A673 (cell line): ENCODE data around the gene UMODL1.

Experiments used
- CTCF ChIP-seq: fragments of 300-800, 200-600 bp; sonication (generic); conservative IDR thresholded peaks from 2 replicates; pipeline ENCODE4 v1.5.1; 2017; ENCODE audit warnings: low read depth, mild to moderate bottlenecking, antibody characterized with exemption, low read length, moderate library complexity, mixed read lengths
- EZH2 ChIP-seq: fragments of 200-600 bp; sonication (generic); IDR thresholded peaks from 2 replicates; pipeline ENCODE4 v1.6.1; 2017; ENCODE audit warnings: borderline replicate concordance, low read depth, mild to moderate bottlenecking, mixed read lengths, antibody characterized with exemption, low read length; ENCODE audit not compliant: poor library complexity, severe bottlenecking

- TF ChIP-seq CTCF (no peak), EZH2 (no peak)
These were observed 23.1 kb upstream of the UMODL1 start for GRCh38 chr21:42047821-42048613.
